ENCODE results near the gene PHACTR4. TPM values are rescaled to one million over a fixed set of nuclear protein-coding genes. Genes with fewer than 3 reads are reported as not detected.
"Not testable (repeated sequence)": the region's sequence is repeated elsewhere in the genome, so short reads cannot be mapped to it uniquely, and the experiment has no call there.

Gene PHACTR4
- total RNA-seq, 2 experiments from 2014 or later: 24.8 to 25.7 TPM

DNA sequence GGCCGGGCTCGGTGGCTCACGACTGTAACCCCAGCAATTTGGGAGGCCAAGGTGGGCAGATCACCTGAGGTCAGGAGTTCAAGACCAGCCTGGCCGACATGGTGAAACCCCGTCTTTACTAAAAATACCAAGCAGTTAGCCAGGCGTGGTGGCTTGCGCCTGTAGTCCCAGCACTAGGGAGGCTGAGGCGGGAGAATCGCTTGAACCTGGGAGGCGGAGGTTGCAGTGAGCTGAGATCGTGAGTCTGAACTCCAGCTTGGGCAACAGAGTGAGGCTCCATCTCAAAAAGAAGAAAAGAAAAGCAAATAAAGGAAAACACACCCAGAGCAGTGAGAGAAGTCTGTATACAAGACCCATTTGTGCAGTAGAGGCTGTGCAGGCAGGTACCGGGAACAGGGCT lies 151.3 kb downstream of the PHACTR4 start:
- H3K4me3 Mint-ChIP-seq, DNase-seq, H3K27me3 Mint-ChIP-seq, H3K9me3 Mint-ChIP-seq, H3K27ac Mint-ChIP-seq: not testable (repeated sequence)
- ChIA-PET POLR2A (interaction anchor here (0.7 to 7.9 kb wide), 4 partner anchors 13 to 61 kb away, joined by 3 to 103 read pairs (median 8); partner anchors contain the start of gene RCC1), CTCF (interaction anchor here (1.6 kb wide), 1 partner anchor 11 kb away, joined by 4 read pairs; no protein-coding TSS in a partner anchor)
- H3K4me1 Mint-ChIP-seq: peaks cover 52% of the 10 kb centered on the region
- H3K36me3 Mint-ChIP-seq (ENCODE audit: low read depth): peaks cover 38% of the 10 kb centered on the region

DNA sequence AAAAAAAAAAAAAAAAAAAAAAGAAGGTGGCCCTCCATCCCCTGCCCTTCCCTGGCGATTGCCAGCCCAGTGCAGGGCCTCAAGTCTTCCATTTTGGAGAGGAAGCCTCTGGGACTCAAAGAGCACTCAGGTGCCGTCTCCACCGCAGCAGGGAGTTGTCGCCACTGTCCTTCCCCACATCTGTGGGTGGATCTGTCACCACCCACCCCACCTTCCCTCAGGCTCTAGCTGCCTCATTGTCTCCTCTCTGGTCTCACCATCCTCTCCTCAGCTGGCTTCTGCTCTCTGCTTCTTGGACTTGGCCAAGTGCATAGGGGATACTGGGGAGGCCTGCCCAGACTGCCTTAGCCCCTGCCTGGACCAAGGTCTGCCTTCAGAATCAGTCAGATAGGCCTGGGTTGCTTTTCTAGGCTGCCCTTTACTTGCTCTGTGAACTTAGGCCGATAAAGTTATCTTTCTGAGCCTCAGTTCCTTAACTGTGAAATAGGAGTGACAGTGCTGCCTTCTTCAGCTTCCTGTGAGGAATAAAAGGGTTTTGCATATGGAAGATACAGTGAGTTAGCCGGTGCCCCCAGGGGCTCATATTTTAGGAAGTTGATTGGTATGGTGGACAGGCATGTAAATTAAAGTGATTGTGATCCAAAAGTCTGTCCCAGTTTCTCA lies 152.1 kb downstream of the PHACTR4 start:
- Mint-ChIP-seq H3K4me1 (peaks cover 51% of the 10 kb centered on the region), H3K36me3 (ENCODE audit: low read depth) (peaks cover 38% of the 10 kb centered on the region)
- CTCF ChIA-PET: interaction anchor here (1.0 to 1.6 kb wide), 3 partner anchors 12 to 355 kb away, joined by 3 to 4 read pairs (median 4); no protein-coding TSS in a partner anchor

DNA sequence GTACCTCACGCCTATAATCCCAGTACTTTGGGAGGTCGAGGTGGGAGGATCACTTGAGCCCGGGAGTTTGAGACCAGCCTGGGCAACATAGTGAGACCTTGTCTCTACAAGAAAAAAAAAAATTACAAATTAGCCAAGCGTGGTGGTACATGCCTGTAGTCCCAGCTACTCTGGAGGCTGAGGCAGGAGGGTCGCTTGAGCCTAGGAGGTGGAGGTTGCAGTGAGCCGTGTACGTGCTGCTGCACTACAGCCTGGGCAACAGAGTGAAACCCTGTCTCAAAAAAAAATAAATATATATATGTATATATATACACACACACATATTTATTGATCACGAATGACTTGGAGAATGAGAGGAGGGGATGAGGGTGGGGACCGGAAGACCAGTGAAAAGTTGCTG lies 153.0 kb downstream of the PHACTR4 start:
- H3K4me1 Mint-ChIP-seq: peaks cover 43% of the 10 kb centered on the region
- CTCF ChIA-PET: interaction anchor here (1.0 to 1.2 kb wide), 2 partner anchors 213 to 354 kb away, joined by 3 to 4 read pairs; no protein-coding TSS in a partner anchor

More for the DNA sequence above, 152.1 kb downstream of the PHACTR4 start:
- no peak for DNase-seq
- Mint-ChIP-seq H3K27me3 (no peaks in the 10 kb centered on the region), H3K27ac (no peak overlapping the region), H3K9me3 (no peaks in the 10 kb centered on the region), H3K4me3 (no peak overlapping the region)
- POLR2A ChIA-PET: interaction anchor here (0.8 to 7.9 kb wide), 4 partner anchors 14 to 60 kb away, joined by 3 to 103 read pairs (median 8); partner anchors contain the start of genes RCC1 and TRNAU1AP

DNA sequence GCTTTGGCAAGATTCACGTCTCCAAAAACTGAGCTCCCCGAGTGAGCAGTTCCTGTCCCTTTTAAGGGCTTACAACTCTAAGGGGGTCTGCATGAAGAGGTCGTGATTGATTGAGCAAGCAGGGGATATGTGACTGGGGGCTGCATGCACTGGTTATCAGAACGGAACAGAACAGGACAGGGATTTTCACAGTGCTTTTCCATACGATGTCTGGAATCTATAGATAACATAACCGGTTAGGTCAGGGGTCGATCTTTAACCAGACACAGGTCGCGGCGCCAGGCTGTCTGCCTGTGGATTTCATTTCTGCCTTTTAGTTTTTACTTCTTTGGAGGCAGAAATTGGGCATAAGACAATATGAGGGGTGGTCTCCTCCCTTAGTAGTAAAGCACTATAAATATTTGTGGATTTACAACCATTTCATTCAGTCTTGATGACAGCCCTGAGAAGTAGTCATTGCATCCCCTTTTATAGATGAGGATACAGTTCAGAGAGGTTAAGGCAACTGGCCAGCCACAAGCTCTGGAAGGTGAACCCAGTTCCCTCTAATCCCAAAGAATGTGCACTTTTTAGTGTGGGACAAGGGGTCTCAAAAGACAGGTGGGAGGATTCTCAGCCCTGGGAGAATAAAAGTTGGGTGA lies 155.6 kb downstream of the PHACTR4 start:
- H3K4me1 Mint-ChIP-seq: peaks cover 25% of the 10 kb centered on the region
- CTCF ChIA-PET, H3K9me3 Mint-ChIP-seq, H3K4me3 Mint-ChIP-seq, H3K27ac Mint-ChIP-seq, DNase-seq, H3K27me3 Mint-ChIP-seq: not testable (repeated sequence)
- POLR2A ChIA-PET: interaction anchor here (1.3 to 1.7 kb wide), 2 partner anchors 56 to 57 kb away, joined by 4 read pairs; no protein-coding TSS in a partner anchor
- peaks cover 39% of the 10 kb centered on the region for H3K36me3 Mint-ChIP-seq (ENCODE audit: low read depth)

More for the DNA sequence above, 153.0 kb downstream of the PHACTR4 start:
- H3K27me3 Mint-ChIP-seq, H3K27ac Mint-ChIP-seq, DNase-seq, H3K9me3 Mint-ChIP-seq, H3K4me3 Mint-ChIP-seq: not testable (repeated sequence)
- POLR2A ChIA-PET: interaction anchor here (0.7 to 7.9 kb wide), 5 partner anchors 9 to 121 kb away, joined by 3 to 103 read pairs (median 3); partner anchors contain the start of gene RCC1
- peaks cover 38% of the 10 kb centered on the region for H3K36me3 Mint-ChIP-seq (ENCODE audit: low read depth)

DNA sequence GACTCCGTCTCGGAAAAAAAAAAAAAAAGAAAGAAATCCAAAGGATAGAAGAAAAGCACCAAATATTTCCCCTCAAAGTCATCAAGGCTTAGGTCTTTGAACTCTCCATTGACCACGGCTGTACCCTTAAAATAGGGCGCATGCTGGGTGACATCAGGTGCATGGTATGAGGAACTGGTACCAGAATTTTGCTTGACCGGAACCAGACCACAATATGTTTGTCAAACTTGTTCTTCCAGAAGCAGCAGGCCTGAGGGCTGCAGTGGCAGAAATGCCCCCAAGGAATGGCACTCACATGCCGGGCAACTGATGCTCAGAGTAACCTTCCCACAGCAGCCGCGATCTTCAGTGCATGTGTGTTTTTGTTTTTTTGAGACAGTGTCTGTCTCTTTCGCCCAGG lies 157.3 kb downstream of the PHACTR4 start:
- Mint-ChIP-seq H3K27ac (no peak overlapping the region), H3K9me3 (no peaks in the 10 kb centered on the region), H3K4me1 (peaks cover 14% of the 10 kb centered on the region), H3K27me3 (no peaks in the 10 kb centered on the region), H3K4me3 (no peak overlapping the region), H3K36me3 (ENCODE audit: low read depth) (peaks cover 34% of the 10 kb centered on the region)
- no peak for DNase-seq
- ChIA-PET POLR2A (no interaction called here), CTCF (no interaction called here)

DNA sequence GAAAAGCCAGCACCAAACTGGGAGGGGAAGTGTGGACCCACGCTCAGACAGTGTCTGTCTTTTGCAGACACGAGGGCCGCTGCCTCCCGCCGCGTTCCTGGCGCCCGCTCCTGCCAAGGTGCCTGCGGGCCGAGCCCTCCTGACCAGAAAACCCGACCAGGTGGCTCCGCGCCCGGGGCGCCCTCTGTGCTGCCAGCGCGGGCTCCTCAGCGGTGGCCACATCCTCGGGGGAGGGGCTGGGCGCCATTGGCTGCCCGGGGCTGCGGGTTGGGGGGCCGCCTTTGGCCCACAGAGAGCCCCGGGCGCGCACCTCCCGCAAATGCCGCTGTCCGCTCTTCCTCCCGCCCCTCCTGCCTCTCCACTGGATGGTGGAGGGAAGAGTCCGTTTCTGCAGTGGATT lies 160.9 kb downstream of the PHACTR4 start:
- ChIA-PET POLR2A (no interaction called here), CTCF (no interaction called here)
- H3K4me1 Mint-ChIP-seq: no peaks in the 10 kb centered on the region
- H3K36me3 Mint-ChIP-seq (ENCODE audit: low read depth): peaks cover 37% of the 10 kb centered on the region
- H3K27me3 Mint-ChIP-seq: no peaks in the 10 kb centered on the region
- H3K27ac Mint-ChIP-seq: no peak overlapping the region
- DNase-seq: no peak
- no peaks in the 10 kb centered on the region for H3K9me3 Mint-ChIP-seq
- H3K4me3 Mint-ChIP-seq: no peak overlapping the region

DNA sequence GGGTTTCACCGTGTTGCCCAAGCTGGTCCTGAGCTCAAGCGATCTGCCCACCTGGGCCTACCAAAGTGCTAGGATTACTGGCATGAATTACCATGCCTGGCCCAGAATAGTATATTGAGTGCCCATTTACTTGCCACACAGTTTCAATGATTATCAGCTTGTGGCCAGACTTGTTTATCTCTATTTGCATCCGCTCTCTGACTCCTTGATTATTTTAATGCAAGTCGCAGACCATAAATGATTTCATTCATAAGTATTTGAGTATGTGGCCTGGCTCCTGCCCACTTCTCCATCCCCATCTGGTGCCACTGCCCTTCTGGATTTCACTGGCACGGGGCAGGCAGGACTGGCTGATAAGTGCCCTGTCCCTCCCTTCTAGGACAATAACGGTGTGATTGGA lies 165.1 kb downstream of the PHACTR4 start:
- Mint-ChIP-seq H3K27me3 (no peaks in the 10 kb centered on the region), H3K27ac (no peak overlapping the region), H3K36me3 (ENCODE audit: low read depth) (peaks cover 52% of the 10 kb centered on the region), H3K9me3 (no peaks in the 10 kb centered on the region), H3K4me3 (no peak overlapping the region), H3K4me1 (no peaks in the 10 kb centered on the region)
- POLR2A ChIA-PET: interaction anchor here (0.6 kb wide), 1 partner anchor 106 kb away, joined by 3 read pairs; no protein-coding TSS in a partner anchor
- CTCF ChIA-PET: interaction anchor here (1.5 kb wide), 1 partner anchor 119 kb away, joined by 3 read pairs; no protein-coding TSS in a partner anchor
- no peak for DNase-seq

DNA sequence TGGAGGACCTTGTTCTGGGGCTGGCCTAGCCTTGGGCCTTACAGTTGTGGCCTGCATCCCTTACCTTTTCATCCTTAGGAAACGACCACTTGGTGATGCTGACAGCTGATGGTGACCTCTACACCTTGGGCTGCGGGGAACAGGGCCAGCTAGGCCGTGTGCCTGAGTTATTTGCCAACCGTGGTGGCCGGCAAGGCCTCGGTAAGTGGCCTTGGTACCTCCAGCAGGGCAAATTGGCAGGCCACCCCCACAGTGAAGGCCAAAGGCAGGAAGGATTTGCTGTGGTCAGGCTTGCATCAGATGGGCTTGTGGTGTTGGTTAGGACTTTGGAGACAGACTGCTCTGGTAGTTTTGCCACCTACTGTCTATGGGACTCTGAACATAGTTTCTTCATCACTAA lies 165.6 kb downstream of the PHACTR4 start:
- CTCF ChIA-PET: no interaction called here
- no peak for DNase-seq
- peaks cover 47% of the 10 kb centered on the region for H3K36me3 Mint-ChIP-seq (ENCODE audit: low read depth)
- H3K27ac Mint-ChIP-seq: no peak overlapping the region
- no peaks in the 10 kb centered on the region for H3K27me3 Mint-ChIP-seq
- POLR2A ChIA-PET: interaction anchor here (0.6 kb wide), 1 partner anchor 106 kb away, joined by 3 read pairs; no protein-coding TSS in a partner anchor
- no peaks in the 10 kb centered on the region for H3K9me3 Mint-ChIP-seq
- H3K4me3 Mint-ChIP-seq: no peak overlapping the region
- H3K4me1 Mint-ChIP-seq: no peaks in the 10 kb centered on the region

DNA sequence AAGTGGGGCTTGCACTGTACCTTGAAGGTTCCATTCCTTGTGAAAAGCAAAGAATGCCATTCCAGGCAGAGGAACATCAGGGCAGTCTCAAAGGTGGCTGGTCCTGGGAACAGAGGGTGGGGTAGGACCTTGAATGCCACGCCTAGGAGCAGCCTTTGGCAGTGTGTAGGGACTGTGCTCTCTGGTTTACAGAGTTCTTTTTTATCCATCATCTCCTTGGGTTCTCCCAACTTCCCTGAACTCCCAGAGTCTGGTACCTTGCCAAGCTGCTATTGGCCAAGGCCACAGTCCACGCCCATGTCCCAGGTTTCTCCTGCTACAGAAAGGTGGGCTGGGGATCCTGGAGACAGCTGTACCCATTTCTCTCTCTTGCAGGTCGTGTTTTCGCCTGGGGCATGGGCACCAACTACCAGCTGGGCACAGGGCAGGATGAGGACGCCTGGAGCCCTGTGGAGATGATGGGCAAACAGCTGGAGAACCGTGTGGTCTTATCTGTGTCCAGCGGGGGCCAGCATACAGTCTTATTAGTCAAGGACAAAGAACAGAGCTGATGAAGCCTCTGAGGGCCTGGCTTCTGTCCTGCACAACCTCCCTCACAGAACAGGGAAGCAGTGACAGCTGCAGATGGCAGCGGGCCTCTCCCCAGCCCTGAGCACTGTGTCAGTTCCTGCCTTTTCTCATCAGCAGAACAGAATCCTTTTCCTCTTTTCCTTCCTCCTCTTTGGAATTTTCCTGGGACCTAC lies 168.1 kb downstream of the PHACTR4 start:
- ChIA-PET CTCF (no interaction called here), POLR2A (interaction anchor here (0.6 to 2.1 kb wide), 4 partner anchors 13 to 427 kb away, joined by 3 to 5 read pairs (median 4); partner anchors contain the start of gene RCC1)
- peaks cover 32% of the 10 kb centered on the region for H3K36me3 Mint-ChIP-seq (ENCODE audit: low read depth)
- H3K4me1 Mint-ChIP-seq: no peaks in the 10 kb centered on the region
- H3K27ac Mint-ChIP-seq: no peak overlapping the region
- H3K9me3 Mint-ChIP-seq: no peaks in the 10 kb centered on the region
- no peak for DNase-seq
- no peaks in the 10 kb centered on the region for H3K27me3 Mint-ChIP-seq
- H3K4me3 Mint-ChIP-seq: no peak overlapping the region

DNA sequence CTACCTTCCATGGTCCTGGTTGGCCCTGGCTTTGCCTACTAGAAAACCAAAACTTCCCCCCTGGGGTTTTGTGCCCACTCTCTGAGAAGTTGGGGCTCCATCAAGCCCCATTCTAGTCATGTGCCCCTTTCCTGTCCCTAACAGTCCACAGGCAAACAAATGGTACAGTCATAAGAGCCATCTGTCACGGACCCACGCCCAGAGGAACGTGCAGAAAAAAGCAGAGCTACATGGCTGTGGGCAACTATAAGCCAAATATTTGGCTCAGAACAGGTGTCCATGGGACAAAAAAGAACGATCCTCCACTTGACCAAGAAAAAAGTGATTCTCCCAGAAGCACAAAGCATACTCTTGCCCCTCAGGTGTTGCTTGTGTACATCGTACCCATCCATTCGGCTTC lies 168.7 kb downstream of the PHACTR4 start:
- H3K36me3 Mint-ChIP-seq (ENCODE audit: low read depth): peaks cover 32% of the 10 kb centered on the region
- POLR2A ChIA-PET: interaction anchor here (1.4 to 2.1 kb wide), 4 partner anchors 13 to 43 kb away, joined by 3 to 5 read pairs (median 4); partner anchors contain the start of gene RCC1
- no peak overlapping the region for H3K27ac Mint-ChIP-seq
- CTCF ChIA-PET: no interaction called here
- no peaks in the 10 kb centered on the region for H3K27me3 Mint-ChIP-seq
- H3K9me3 Mint-ChIP-seq: no peaks in the 10 kb centered on the region
- no peak for DNase-seq
- no peak overlapping the region for H3K4me3 Mint-ChIP-seq
- H3K4me1 Mint-ChIP-seq: no peaks in the 10 kb centered on the region

DNA sequence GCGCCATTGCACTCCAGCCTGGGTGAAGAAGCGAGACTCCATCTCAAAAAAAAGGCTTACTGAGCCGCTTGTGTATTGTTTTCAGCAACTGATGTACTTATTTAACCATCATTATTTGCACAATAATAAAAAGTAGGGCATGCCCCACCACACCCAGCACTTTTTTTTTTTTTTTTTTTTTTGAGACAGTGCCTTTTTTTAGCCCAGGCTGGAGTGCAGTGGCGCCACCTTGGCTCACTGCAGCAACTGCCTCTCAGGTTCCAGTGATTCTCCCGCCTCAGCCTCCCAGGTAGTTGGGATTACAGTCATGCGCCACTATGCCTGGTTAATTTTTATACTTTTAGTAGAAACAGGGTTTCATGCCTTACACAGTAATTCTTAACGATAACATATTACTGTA lies 171.1 kb downstream of the PHACTR4 start:
- H3K4me3 Mint-ChIP-seq: no peak overlapping the region
- no peak for DNase-seq
- H3K27me3 Mint-ChIP-seq: no peaks in the 10 kb centered on the region
- H3K36me3 Mint-ChIP-seq (ENCODE audit: low read depth): peaks cover 19% of the 10 kb centered on the region
- no peaks in the 10 kb centered on the region for H3K9me3 Mint-ChIP-seq
- H3K27ac Mint-ChIP-seq: no peak overlapping the region
- ChIA-PET CTCF (no interaction called here), POLR2A (no interaction called here)
- H3K4me1 Mint-ChIP-seq: no peaks in the 10 kb centered on the region

DNA sequence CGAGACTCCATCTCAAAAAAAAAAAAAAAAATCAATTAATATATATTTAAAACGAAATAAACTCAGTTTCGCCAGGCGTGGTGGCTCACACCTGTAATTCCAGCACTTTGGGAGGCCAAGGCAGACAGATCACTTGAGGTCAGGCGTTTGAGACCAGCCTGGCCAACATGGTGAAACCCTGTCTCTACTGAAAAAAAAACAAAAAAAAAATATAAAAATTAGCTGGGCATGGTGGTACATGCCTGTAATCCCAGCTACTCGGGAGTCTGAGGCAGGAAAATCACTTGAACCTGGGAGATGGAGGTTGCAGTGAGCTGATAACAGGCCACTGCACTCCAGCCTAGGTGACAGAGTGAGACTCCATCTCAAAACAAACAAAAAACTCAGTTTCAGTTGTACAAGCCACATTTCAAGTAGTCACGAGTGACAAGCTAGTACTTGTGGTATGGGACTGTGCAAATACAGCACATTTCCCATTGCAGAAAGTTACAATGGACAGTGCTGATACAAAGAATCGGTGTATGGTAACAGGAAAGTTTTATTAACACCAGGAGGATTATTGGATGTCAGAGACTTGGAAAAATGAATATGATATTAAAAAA lies 172.0 kb downstream of the PHACTR4 start:
- H3K4me1 Mint-ChIP-seq, H3K4me3 Mint-ChIP-seq, CTCF ChIA-PET, H3K27ac Mint-ChIP-seq, DNase-seq, H3K9me3 Mint-ChIP-seq, H3K27me3 Mint-ChIP-seq: not testable (repeated sequence)
- peaks cover 15% of the 10 kb centered on the region for H3K36me3 Mint-ChIP-seq (ENCODE audit: low read depth)
- POLR2A ChIA-PET: interaction anchor here (1.1 kb wide), 2 partner anchors 13 to 40 kb away, joined by 3 to 5 read pairs; no protein-coding TSS in a partner anchor

Measured in activated CD4-positive, alpha-beta memory T cell treated with anti-CD3 and anti-CD28 coated beads, Interleukin-2, amount 10 ng/mL, durations not matched to agents 7 days and 5 days (primary cell).